HFF-Myc (cell line): ENCODE measurements around the gene CXXC5.

Experiments used
- DNase-seq: peaks from one replicate; pipeline ENCODE4 v3.0.0-alpha.2; 2011; ENCODE audit warnings: low read depth; ENCODE audit errors: extremely low read depth
- H3K4me3 ChIP-seq: replicated peaks from 2 replicates; pipeline ENCODE4 v1.5.1; 2011; ENCODE audit warnings: low read depth, mild to moderate bottlenecking, control low read depth, low read length
- TF ChIP-seq, protein P1 (sequence below): IDR thresholded peaks from 2 replicates; pipeline ENCODE4 v1.5.1; 2012; ENCODE audit warnings: mild to moderate bottlenecking, low read depth, low read length, control low read depth; ENCODE audit errors: missing control alignments

The CXXC5 gene

GRCh38 chr5:139704748-139705147 is 56.6 kb downstream of the CXXC5 start:
- no peak overlapping the region for H3K4me3 ChIP-seq
- no peak for DNase-seq
- TF ChIP-seq, protein P1, sequence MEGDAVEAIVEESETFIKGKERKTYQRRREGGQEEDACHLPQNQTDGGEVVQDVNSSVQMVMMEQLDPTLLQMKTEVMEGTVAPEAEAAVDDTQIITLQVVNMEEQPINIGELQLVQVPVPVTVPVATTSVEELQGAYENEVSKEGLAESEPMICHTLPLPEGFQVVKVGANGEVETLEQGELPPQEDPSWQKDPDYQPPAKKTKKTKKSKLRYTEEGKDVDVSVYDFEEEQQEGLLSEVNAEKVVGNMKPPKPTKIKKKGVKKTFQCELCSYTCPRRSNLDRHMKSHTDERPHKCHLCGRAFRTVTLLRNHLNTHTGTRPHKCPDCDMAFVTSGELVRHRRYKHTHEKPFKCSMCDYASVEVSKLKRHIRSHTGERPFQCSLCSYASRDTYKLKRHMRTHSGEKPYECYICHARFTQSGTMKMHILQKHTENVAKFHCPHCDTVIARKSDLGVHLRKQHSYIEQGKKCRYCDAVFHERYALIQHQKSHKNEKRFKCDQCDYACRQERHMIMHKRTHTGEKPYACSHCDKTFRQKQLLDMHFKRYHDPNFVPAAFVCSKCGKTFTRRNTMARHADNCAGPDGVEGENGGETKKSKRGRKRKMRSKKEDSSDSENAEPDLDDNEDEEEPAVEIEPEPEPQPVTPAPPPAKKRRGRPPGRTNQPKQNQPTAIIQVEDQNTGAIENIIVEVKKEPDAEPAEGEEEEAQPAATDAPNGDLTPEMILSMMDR, result no peak

DNA sequence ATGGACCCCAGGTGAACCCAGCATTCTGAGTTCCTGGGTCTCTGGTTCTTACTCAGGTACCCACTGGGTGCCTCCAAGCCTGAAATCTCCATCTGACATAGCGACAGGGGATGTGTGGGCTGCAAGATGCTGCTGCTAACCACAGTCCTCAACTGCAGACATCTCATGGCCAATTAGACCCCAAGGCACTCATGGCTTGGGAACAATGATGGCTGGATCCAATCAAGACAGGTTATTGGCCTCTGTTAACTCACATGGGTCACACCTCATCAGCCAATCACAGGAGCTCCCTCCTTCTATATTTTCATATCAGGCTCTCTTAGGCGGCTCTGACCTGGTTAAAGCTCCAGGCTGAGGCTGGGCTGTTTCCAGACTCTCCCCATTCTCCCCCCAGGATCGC is 57.0 kb downstream of the CXXC5 start:
- TF ChIP-seq, protein P1, result no peak
- H3K4me3 ChIP-seq, result no peak overlapping the region
- DNase-seq, result no peak

GRCh38 chr5:139705655-139706587 is 57.8 kb downstream of the CXXC5 start:
- TF ChIP-seq, protein P1, result no peak
- no peak for DNase-seq
- H3K4me3 ChIP-seq, result no peak overlapping the region

- TF ChIP-seq, protein P1, result no peak
- DNase-seq, result no peak
- H3K4me3 ChIP-seq, result no peak overlapping the region
Measured at GRCh38 chr5:139707445-139708003, 59.4 kb downstream of the CXXC5 start.

DNA sequence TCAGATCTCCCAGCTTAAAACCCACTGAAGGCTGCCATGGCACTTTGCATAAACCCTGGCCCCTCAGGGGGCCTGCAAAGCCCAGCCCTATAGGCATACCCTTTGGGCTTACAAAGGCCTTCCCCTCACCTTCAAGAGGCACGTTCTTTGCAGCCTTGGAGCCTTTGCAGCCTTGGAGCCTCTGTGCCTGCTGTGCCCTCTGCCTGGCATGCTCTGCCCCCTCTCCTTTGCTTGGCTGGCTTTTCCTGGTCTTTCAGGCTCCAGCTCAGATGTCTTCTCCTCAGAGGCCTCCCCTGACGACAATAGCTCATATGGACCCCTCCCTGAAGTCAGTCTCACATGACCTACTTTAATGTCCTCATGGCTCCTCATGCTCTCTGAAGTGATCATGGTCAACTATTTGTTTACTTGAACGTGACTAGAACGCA is 60.3 kb downstream of the CXXC5 start:
- H3K4me3 ChIP-seq, result no peak overlapping the region
- no peak for DNase-seq
- TF ChIP-seq, protein P1, result no peak

DNA sequence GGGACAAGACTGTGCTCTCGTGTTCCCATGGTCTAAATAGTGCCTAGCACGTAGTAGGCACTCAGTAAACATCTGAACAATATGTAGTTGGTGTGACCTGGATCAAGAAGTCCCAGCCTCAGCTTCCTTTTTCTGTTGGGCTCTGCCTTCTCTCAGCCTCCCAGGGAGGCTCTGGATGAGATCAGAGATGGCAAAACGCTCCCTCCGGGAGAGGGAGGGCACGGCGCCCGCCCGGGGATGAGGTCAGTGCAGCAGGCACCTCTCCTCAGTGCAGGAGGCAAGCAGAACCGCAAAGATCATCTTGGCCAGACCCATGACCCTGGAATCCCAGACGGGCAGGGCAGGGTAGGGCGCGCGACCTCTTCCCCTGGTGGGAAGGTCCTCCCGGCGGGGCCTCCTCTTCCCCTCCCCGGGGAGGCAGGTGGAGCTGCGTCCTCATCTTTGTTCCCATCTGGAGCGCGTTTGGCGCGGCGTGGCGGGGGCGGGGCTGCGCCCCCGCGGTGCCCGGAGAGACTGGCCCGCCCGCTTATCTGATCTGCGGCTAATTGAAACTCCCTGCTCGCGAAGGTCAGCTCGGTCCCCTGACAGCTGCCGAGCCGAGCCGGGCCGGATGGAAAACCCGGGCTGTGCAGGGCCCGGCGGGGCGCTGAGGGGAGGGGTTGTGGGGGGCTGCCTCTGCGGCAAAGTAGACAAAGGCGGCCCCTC is 60.9 kb downstream of the CXXC5 start:
- no peak for DNase-seq
- no peak overlapping the region; the same call in 1 of the 2 replicates for H3K4me3 ChIP-seq
- TF ChIP-seq, protein P1, result no peak
